ENCODE measurements around the gene UPF2. TPM values are rescaled to one million over a fixed set of nuclear protein-coding genes. Genes with fewer than 3 reads are reported as not detected.
A peak's percentile ranks its signal among the peaks of the same experiment; 100 is the strongest.

Gene UPF2
- total and polyA plus RNA-seq, 2 of the 13 experiments (the other 11 are each of a cell fraction or from before 2014, with no cell fraction given) = 6.2 to 14.5 TPM

DNA sequence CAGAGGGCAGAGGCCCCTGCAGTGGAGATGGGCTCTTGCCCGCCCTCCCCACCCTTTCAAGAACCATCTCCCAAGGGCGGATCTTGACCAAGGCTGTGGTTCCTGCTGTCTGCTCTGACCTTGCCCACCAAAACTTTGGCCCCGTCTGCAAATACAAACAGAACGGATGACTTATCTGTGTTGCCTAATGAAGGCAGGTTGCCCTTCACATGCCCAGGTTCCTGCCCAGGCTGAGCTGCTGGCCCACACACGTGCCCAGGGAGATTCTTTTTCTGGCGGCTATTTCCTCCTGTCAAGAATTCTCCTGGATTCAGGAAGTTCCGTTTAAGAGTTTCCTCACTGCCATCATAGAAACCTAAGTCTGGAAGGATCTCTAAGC is 141.2 kb downstream of the UPF2 start (continued):
- peak; percentile 20; the same call in 1 of the 2 replicates for TF ChIP-seq CEBPB (IDR thresholded peaks at IDR 0.05; ENCODE audit: borderline replicate concordance, low read depth, low read length)
- TF ChIP-seq, protein P1, sequence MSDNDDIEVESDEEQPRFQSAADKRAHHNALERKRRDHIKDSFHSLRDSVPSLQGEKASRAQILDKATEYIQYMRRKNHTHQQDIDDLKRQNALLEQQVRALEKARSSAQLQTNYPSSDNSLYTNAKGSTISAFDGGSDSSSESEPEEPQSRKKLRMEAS (IDR thresholded peaks at IDR 0.05) = peak; percentile 25; the same call in 1 of the 2 replicates

DNA sequence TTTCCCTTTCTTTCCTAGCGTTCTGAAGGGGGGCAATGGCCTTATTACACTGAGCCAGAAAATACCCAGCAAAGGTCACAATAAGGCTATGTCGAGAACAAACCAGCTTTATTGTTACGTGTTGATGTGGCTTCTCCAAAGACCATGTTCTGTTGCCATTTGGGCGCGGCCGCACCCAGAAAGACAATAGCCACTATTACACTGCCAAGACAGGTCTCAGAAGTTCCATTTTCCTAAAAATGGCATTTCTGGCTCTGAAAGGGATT is 141.6 kb downstream of the UPF2 start:
- H4K20me1 ChIP-seq (ENCODE audit: insufficient read depth, low read length) = no peaks in the 10 kb centered on the region
- no peak overlapping the region for H2AFZ ChIP-seq (ENCODE audit: low read length)
- ChIA-PET CTCF (ENCODE audit: low intra/inter-chr PET ratio, low total read pairs) (no interaction called here), POLR2A (no interaction called here)
- no peak overlapping the region for H3K4me2 ChIP-seq (ENCODE audit: low read depth, low read length)
- FAIRE-seq = no peak
- no peak overlapping the region for H3K9ac ChIP-seq (ENCODE audit: insufficient read depth, low read depth, low read length)
- intact Hi-C loops (cut with micrococcal nuclease; ENCODE audit: unreplicated experiment) (no loop called here), in situ Hi-C loops (cut with HindIII; ENCODE audit: extremely low pct_ligation_motif_present, low pct_unique_long_range_greater_than_20kb) (no loop called here)
- H3K36me3 ChIP-seq (replicated peaks in 1 of 2; ENCODE audit: control insufficient read depth in 1 of 2, insufficient read depth in 2 of 2, low read length in 2 of 2) = no peaks in the 10 kb centered on the region
- no TSS peak for BruUV-seq (replicated peaks)
- ATAC-seq = no peak
- peaks cover 61% of the 10 kb centered on the region for H3K4me1 ChIP-seq (ENCODE audit: insufficient read depth, low read length)
- no peak overlapping the region for H3K27ac ChIP-seq (ENCODE audit: extremely low read length, insufficient read depth, low read length)
- H3K4me3 ChIP-seq (replicated peaks in 1 of 3; ENCODE audit: insufficient read depth in 1 of 3, low read depth in 2 of 3, low read length in 3 of 3) = no peak overlapping the region
- H3K79me2 ChIP-seq (ENCODE audit: insufficient read depth, low read length) = no peaks in the 10 kb centered on the region
- 88% methylated on average over 6 of the region's 6 CpGs for WGBS (ENCODE audit: low lambda C conversion rate)
- H3K9me3 ChIP-seq (ENCODE audit: low read length) = no peaks in the 10 kb centered on the region
- no peak for DNase-seq (ENCODE audit: low spot score)
- H3K27me3 ChIP-seq (ENCODE audit: control insufficient read depth in 1 of 2, insufficient read depth in 2 of 2, low read length in 2 of 2) = no peaks in the 10 kb centered on the region
- no peak for TF ChIP-seq RFXANK (CRISPR knock-in tag; IDR thresholded peaks at IDR 0.05)
- no peak for TF ChIP-seq SYNCRIP (IDR thresholded peaks at IDR 0.05; ENCODE audit: insufficient read depth, low read depth, low read length)
- TF ChIP-seq ZNF883 (CRISPR knock-in tag; IDR thresholded peaks at IDR 0.05; ENCODE audit: not compliant biosample characterization) = no peak
- no peak for TF ChIP-seq ZNF75D (CRISPR knock-in tag; IDR thresholded peaks at IDR 0.05; ENCODE audit: borderline replicate concordance)
- TF ChIP-seq SMARCC2 (IDR thresholded peaks at IDR 0.05) = no peak
- TF ChIP-seq, protein P2, sequence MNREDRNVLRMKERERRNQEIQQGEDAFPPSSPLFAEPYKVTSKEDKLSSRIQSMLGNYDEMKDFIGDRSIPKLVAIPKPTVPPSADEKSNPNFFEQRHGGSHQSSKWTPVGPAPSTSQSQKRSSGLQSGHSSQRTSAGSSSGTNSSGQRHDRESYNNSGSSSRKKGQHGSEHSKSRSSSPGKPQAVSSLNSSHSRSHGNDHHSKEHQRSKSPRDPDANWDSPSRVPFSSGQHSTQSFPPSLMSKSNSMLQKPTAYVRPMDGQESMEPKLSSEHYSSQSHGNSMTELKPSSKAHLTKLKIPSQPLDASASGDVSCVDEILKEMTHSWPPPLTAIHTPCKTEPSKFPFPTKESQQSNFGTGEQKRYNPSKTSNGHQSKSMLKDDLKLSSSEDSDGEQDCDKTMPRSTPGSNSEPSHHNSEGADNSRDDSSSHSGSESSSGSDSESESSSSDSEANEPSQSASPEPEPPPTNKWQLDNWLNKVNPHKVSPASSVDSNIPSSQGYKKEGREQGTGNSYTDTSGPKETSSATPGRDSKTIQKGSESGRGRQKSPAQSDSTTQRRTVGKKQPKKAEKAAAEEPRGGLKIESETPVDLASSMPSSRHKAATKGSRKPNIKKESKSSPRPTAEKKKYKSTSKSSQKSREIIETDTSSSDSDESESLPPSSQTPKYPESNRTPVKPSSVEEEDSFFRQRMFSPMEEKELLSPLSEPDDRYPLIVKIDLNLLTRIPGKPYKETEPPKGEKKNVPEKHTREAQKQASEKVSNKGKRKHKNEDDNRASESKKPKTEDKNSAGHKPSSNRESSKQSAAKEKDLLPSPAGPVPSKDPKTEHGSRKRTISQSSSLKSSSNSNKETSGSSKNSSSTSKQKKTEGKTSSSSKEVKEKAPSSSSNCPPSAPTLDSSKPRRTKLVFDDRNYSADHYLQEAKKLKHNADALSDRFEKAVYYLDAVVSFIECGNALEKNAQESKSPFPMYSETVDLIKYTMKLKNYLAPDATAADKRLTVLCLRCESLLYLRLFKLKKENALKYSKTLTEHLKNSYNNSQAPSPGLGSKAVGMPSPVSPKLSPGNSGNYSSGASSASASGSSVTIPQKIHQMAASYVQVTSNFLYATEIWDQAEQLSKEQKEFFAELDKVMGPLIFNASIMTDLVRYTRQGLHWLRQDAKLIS (CRISPR knock-in tag; IDR thresholded peaks at IDR 0.05) = no peak
- TF ChIP-seq, protein P3, sequence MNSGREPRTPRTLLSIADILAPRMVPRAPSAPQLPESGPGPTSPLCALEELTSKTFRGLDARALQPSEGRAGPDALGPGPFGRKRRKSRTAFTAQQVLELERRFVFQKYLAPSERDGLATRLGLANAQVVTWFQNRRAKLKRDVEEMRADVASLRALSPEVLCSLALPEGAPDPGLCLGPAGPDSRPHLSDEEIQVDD (CRISPR knock-in tag; IDR thresholded peaks at IDR 0.05; ENCODE audit: borderline replicate concordance) = no peak
- no peak for TF ChIP-seq ZNF17 (CRISPR knock-in tag; IDR thresholded peaks at IDR 0.05)
- TF ChIP-seq HNRNPH1 (optimal IDR thresholded peaks at IDR 0.05; ENCODE audit: low read depth, low read length) = no peak
- TF ChIP-seq ZBTB7A (CRISPR knock-in tag; IDR thresholded peaks at IDR 0.05) = no peak
- no peak for TF ChIP-seq HNF4G (IDR thresholded peaks at IDR 0.05; ENCODE audit: borderline replicate concordance, low read depth, low read length)
- no peak for TF ChIP-seq HNF4G (CRISPR knock-in tag; IDR thresholded peaks at IDR 0.05; ENCODE audit: borderline replicate concordance, low read depth)
- TF ChIP-seq, protein P4, sequence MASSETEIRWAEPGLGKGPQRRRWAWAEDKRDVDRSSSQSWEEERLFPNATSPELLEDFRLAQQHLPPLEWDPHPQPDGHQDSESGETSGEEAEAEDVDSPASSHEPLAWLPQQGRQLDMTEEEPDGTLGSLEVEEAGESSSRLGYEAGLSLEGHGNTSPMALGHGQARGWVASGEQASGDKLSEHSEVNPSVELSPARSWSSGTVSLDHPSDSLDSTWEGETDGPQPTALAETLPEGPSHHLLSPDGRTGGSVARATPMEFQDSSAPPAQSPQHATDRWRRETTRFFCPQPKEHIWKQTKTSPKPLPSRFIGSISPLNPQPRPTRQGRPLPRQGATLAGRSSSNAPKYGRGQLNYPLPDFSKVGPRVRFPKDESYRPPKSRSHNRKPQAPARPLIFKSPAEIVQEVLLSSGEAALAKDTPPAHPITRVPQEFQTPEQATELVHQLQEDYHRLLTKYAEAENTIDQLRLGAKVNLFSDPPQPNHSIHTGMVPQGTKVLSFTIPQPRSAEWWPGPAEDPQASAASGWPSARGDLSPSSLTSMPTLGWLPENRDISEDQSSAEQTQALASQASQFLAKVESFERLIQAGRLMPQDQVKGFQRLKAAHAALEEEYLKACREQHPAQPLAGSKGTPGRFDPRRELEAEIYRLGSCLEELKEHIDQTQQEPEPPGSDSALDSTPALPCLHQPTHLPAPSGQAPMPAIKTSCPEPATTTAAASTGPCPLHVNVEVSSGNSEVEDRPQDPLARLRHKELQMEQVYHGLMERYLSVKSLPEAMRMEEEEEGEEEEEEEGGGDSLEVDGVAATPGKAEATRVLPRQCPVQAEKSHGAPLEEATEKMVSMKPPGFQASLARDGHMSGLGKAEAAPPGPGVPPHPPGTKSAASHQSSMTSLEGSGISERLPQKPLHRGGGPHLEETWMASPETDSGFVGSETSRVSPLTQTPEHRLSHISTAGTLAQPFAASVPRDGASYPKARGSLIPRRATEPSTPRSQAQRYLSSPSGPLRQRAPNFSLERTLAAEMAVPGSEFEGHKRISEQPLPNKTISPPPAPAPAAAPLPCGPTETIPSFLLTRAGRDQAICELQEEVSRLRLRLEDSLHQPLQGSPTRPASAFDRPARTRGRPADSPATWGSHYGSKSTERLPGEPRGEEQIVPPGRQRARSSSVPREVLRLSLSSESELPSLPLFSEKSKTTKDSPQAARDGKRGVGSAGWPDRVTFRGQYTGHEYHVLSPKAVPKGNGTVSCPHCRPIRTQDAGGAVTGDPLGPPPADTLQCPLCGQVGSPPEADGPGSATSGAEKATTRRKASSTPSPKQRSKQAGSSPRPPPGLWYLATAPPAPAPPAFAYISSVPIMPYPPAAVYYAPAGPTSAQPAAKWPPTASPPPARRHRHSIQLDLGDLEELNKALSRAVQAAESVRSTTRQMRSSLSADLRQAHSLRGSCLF (CRISPR knock-in tag; IDR thresholded peaks at IDR 0.05; ENCODE audit: borderline replicate concordance) = no peak
- TF ChIP-seq IRX3 (CRISPR knock-in tag; IDR thresholded peaks at IDR 0.05; ENCODE audit: borderline replicate concordance, low read depth) = no peak
